HepG2 (cell line): Measurements from ENCODE around the gene NMBR. TPM values are rescaled to one million over a fixed set of nuclear protein-coding genes. Genes with fewer than 3 reads are reported as not detected.

Experiments used
- ATAC-seq: fragments of 200-7000 bp; cut with Tn5 transposase; 3 replicates; pipeline ENCODE4 v1.9.1; 2020; ENCODE audit warnings: mild to moderate bottlenecking, moderate library complexity
- BruUV-seq: library from RNA; stranded (reverse); fragments of 400-500 nt; replicated peaks from 2 replicates; lab custom pipeline; 2021; lab: Mats Ljungman, UMichigan
- CTCF ChIA-PET: fragments of 300-600 bp; formaldehyde crosslinking; extraction: SDS; loops from one replicate; lab custom pipeline; 2021; ENCODE audit warnings: low total read pairs, inconsistent platforms, low intra/inter-chr PET ratio; lab: Yijun Ruan, JAX
- POLR2A ChIA-PET: fragments of 350-600 bp; sonication (Branson Sonifier 250); formaldehyde crosslinking; loops from one replicate; lab custom pipeline; 2020; ENCODE audit warnings: antibody characterized with exemption, inconsistent platforms; lab: Yijun Ruan, JAX
- DNase-seq: peaks from one replicate; pipeline ENCODE4 v3.0.0-alpha.2; 2015; ENCODE audit warnings: low spot score
- FAIRE-seq: peaks from 3 replicates; lab custom pipeline; 2011; peaks lifted over from hg19 to GRCh38; lab: Jason Lieb, UNC
- H2AFZ ChIP-seq: one replicate; pipeline ENCODE4 v1.6.1; 2011; ENCODE audit warnings: low read length, inconsistent platforms
- H3K27ac ChIP-seq: fragments of 300-600 bp; 3 replicates; pipeline ENCODE4 v1.8.0; 2011; ENCODE audit warnings: mixed run types, mild to moderate bottlenecking, mixed read lengths, low read length, inconsistent platforms; ENCODE audit not compliant: insufficient read depth; ENCODE audit errors: extremely low read length
- H3K27me3 ChIP-seq, 2 experiments: fragments of 200-600 bp in 1 of 2; 2 replicates in 1 of 2; 3 replicates in 1 of 2; pipeline versions ENCODE4 v1.6.0 to v1.8.0; 2011; ENCODE audit warnings: low read length in 2 of 2, mild to moderate bottlenecking in 2 of 2, moderate library complexity in 2 of 2, inconsistent platforms in 1 of 2; ENCODE audit not compliant: insufficient read depth in 2 of 2, control insufficient read depth in 1 of 2
- H3K36me3 ChIP-seq, 2 experiments: fragments of 200-600 bp in 1 of 2; replicated peaks in 1 of 2; 2 replicates in 1 of 2; 3 replicates in 1 of 2; pipeline versions ENCODE4 v1.5.1 to v1.8.0; 2011; ENCODE audit warnings: low read length in 2 of 2, inconsistent platforms in 1 of 2; ENCODE audit not compliant: insufficient read depth in 2 of 2, control insufficient read depth in 1 of 2
- H3K4me1 ChIP-seq: 2 replicates; pipeline ENCODE4 v1.5.1; 2012; ENCODE audit warnings: low read length, inconsistent platforms; ENCODE audit not compliant: insufficient read depth
- H3K4me2 ChIP-seq: 2 replicates; pipeline ENCODE4 v1.6.0; 2011; ENCODE audit warnings: low read depth, low read length, inconsistent platforms
- H3K4me3 ChIP-seq, 3 experiments: fragments of 200-600 bp in 1 of 3; sonication (generic), shearing (Covaris generic) in 1 of 3; replicated peaks in 1 of 3; 2 replicates each; pipeline ENCODE4 v1.5.1; 2011 to 2016; ENCODE audit warnings: low read length in 3 of 3, inconsistent platforms in 2 of 3, low read depth in 2 of 3, mild to moderate bottlenecking in 2 of 3, control low read depth in 1 of 3, mixed read lengths in 1 of 3; ENCODE audit not compliant: insufficient read depth in 1 of 3
- H3K79me2 ChIP-seq: one replicate; pipeline ENCODE4 v1.6.1; 2011; ENCODE audit warnings: low read length, inconsistent platforms; ENCODE audit not compliant: insufficient read depth
- H3K9ac ChIP-seq: 2 replicates; pipeline ENCODE4 v1.6.0; 2011; ENCODE audit warnings: mild to moderate bottlenecking, low read depth, low read length, inconsistent platforms; ENCODE audit not compliant: insufficient read depth
- H3K9me3 ChIP-seq: 2 replicates; pipeline ENCODE4 v1.5.1; 2012; ENCODE audit warnings: mild to moderate bottlenecking, low read length
- H4K20me1 ChIP-seq: 2 replicates; pipeline ENCODE4 v1.6.0; 2011; ENCODE audit warnings: inconsistent platforms, mild to moderate bottlenecking, low read length, moderate library complexity; ENCODE audit not compliant: insufficient read depth
- ARID4A ChIP-seq: sonication (generic); formaldehyde crosslinking; IDR thresholded peaks from 2 replicates; pipeline ENCODE4 v1.5.0; 2020; ENCODE audit warnings: mild to moderate bottlenecking, missing genetic modification reagents, borderline replicate concordance
- HCFC1 ChIP-seq: fragments of 150-350 bp; IDR thresholded peaks from 2 replicates; pipeline ENCODE4 v1.6.1; 2014; ENCODE audit warnings: low read depth, low read length
- POLR2AphosphoS2 ChIP-seq: IDR thresholded peaks from 2 replicates; pipeline ENCODE4 v1.6.1; 2011; ENCODE audit warnings: low read depth, low read length, improper control_type of control experiment
- RBM39 ChIP-seq: fragments of 200-400 bp; formaldehyde crosslinking; IDR thresholded peaks from one replicate; pipeline ENCODE4 v1.6.1; 2018; ENCODE audit warnings: antibody characterized with exemption, mild to moderate bottlenecking, low read depth, low read length; ENCODE audit not compliant: poor library complexity, severe bottlenecking
- SETDB1 ChIP-seq: sonication (generic); formaldehyde crosslinking; IDR thresholded peaks from 2 replicates; pipeline ENCODE4 v1.5.1; 2020; ENCODE audit warnings: missing genetic modification reagents, mild to moderate bottlenecking, borderline replicate concordance
- SNAPC5 ChIP-seq: sonication (generic); formaldehyde crosslinking; IDR thresholded peaks from 2 replicates; pipeline ENCODE4 v1.8.1; 2023; ENCODE audit warnings: mild to moderate bottlenecking, missing genetic modification reagents, borderline replicate concordance
- ZBTB46 ChIP-seq: sonication (generic); formaldehyde crosslinking; IDR thresholded peaks from 2 replicates; pipeline ENCODE4 v1.4.0; 2020; ENCODE audit warnings: mild to moderate bottlenecking, missing genetic modification reagents, borderline replicate concordance
- ZNF235 ChIP-seq: sonication (generic); formaldehyde crosslinking; IDR thresholded peaks from 2 replicates; pipeline ENCODE4 v1.8.1; 2023; ENCODE audit warnings: mild to moderate bottlenecking, missing genetic modification reagents, borderline replicate concordance
- ZNF816 ChIP-seq: sonication (generic); formaldehyde crosslinking; IDR thresholded peaks from 2 replicates; pipeline ENCODE4 v1.8.0; 2022; ENCODE audit warnings: missing genetic modification reagents, mild to moderate bottlenecking, borderline replicate concordance
- WGBS: methylation state at CpG from one replicate; pipeline ENCODE4 v1.1.6; 2017; ENCODE audit warnings: low lambda C conversion rate; 5-methylcytosine and 5-hydroxymethylcytosine counted together
- in situ Hi-C: cut with HindIII; loops from 2 replicates; pipeline ENCODE4 v1.10.0; 2017; ENCODE audit warnings: low pct_unique_long_range_greater_than_20kb; ENCODE audit not compliant: extremely low pct_ligation_motif_present
- intact Hi-C: fragments of 100-400 bp; cut with micrococcal nuclease; formaldehyde crosslinking; loops from one replicate; pipeline ENCODE4 v1.10.0; 2022; ENCODE audit not compliant: unreplicated experiment
- polyA plus RNA-seq, 8 experiments: library from polyadenylated mRNA; depleted of rRNA in 3 of 8; stranded (reverse) in 7 of 8; unstranded in 1 of 8; fragments of >200 nt; fragmentation: Illumina TruSeq in 4 of 8; extraction: Trizol in 4 of 8; gene quantifications; 2 replicates each; pipeline versions ENCODE4 v1.2.1 to v1.2.3, GENCODE V29; 2011 to 2016; ENCODE audit warnings: low read depth in 4 of 8, missing spikeins in 1 of 8, mixed read lengths in 1 of 8; ENCODE audit not compliant: insufficient read depth in 1 of 8
- total RNA-seq, 5 experiments: library from RNA; depleted of rRNA; stranded (reverse); fragments of >200 nt; fragmentation: Illumina TruSeq; extraction: Trizol; gene quantifications; 2 replicates each; pipeline ENCODE4 v1.2.3, GENCODE V29; 2016; ENCODE audit warnings: low read depth in 1 of 5

Gene NMBR
- total and polyA plus RNA-seq, 2 of the 13 experiments (the other 11 are each of a cell fraction or from before 2014, with no cell fraction given), result not detected

- no peak overlapping the region for H3K27ac ChIP-seq
- no peak overlapping the region for H3K9ac ChIP-seq
- no peaks in the 10 kb centered on the region for H3K36me3 ChIP-seq
- intact Hi-C loops (no loop called here), in situ Hi-C loops (no loop called here)
- H2AFZ ChIP-seq, result no peak overlapping the region
- CTCF ChIA-PET, result no interaction called here
- no peak for ATAC-seq
- 41% methylated on average over 7 of the region's 7 CpGs for WGBS
- TF ChIP-seq SNAPC5 (no peak), ZBTB46 (no peak)
- FAIRE-seq, result no peak
- no TSS peak for BruUV-seq
- H3K79me2 ChIP-seq, result no peaks in the 10 kb centered on the region
- no peak overlapping the region for H3K4me3 ChIP-seq
- no peak overlapping the region for H3K4me2 ChIP-seq
- no peaks in the 10 kb centered on the region for H4K20me1 ChIP-seq
- H3K27me3 ChIP-seq, result no peaks in the 10 kb centered on the region
- no peaks in the 10 kb centered on the region for H3K9me3 ChIP-seq
- no peak for DNase-seq
- POLR2A ChIA-PET, result no interaction called here
- 0 out of 2 replicates have a peak, but pooled peaks cover 7% of the 10 kb centered on the region for H3K4me1 ChIP-seq
These were observed 71.3 kb downstream of the NMBR start for GRCh38 chr6:142075516-142076101.

- Histone ChIP-seq H3K4me2 (no peak overlapping the region), H3K27ac (no peak overlapping the region), H4K20me1 (no peaks in the 10 kb centered on the region), H3K9me3 (no peaks in the 10 kb centered on the region), H3K4me1 (0 out of 2 replicates have a peak, but pooled peaks cover 7% of the 10 kb centered on the region), H3K79me2 (no peaks in the 10 kb centered on the region), H3K4me3 (no peak overlapping the region), H3K36me3 (no peaks in the 10 kb centered on the region), H3K27me3 (no peaks in the 10 kb centered on the region), H3K9ac (no peak overlapping the region), H2AFZ (no peak overlapping the region)
- BruUV-seq, result no TSS peak
- ATAC-seq (no peak), FAIRE-seq (no peak), DNase-seq (no peak)
- CTCF ChIA-PET, result no interaction called here
- intact Hi-C loops, result no loop called here
- 0% methylated on average over 1 of the region's 1 CpG for WGBS
- POLR2A ChIA-PET, result no interaction called here
- in situ Hi-C loops, result no loop called here
- TF ChIP-seq HCFC1, result no peak
- TF ChIP-seq POLR2AphosphoS2, result no peak
- TF ChIP-seq ZNF816 (CRISPR knock-in tag), result no peak
- TF ChIP-seq RBM39, result no peak
- no peak for TF ChIP-seq ZNF235 (CRISPR knock-in tag)
- no peak for TF ChIP-seq ARID4A (CRISPR knock-in tag)
- no peak for TF ChIP-seq SETDB1 (CRISPR knock-in tag)
These were observed 72.4 kb downstream of the NMBR start for GRCh38 chr6:142074516-142074915.
